Left lung (tissue), 10 donors: Measurements from ENCODE around the gene CALN1. TPM values are rescaled to one million over a fixed set of nuclear protein-coding genes. Genes with fewer than 3 reads are reported as not detected.
A peak's percentile ranks its signal among the peaks of the same experiment; 100 is the strongest.

Experiments used
- ATAC-seq: fragments of 200-7000 bp; cut with Tn5 transposase; one replicate; pipeline ENCODE4 v1.9.1; 2020; ENCODE audit warnings: moderate library complexity
- DNase-seq, 4 donors: peaks; one replicate each; pipeline ENCODE4 v3.0.0-alpha.2; 2013 to 2020
- H3K27ac ChIP-seq, 2 donors: fragments of 200-600 bp; sonication (generic) in 1 of 2; one replicate each; pipeline versions ENCODE4 v1.5.0 to v1.8.0; 2020 to 2021
- H3K27me3 ChIP-seq, 2 donors: fragments of 200-600 bp; sonication (generic) in 1 of 2; one replicate each; pipeline versions ENCODE4 v1.5.0 to v1.8.0; 2020 to 2021
- H3K36me3 ChIP-seq, 2 donors: fragments of 200-600 bp; sonication (generic) in 1 of 2; one replicate each; pipeline versions ENCODE4 v1.5.0 to v1.8.0; 2020 to 2021
- H3K4me1 ChIP-seq, 2 donors: fragments of 200-600 bp; one replicate each; pipeline ENCODE4 v1.8.0; 2021
- H3K4me3 ChIP-seq, 2 donors: fragments of 200-600 bp; sonication (generic) in 1 of 2; one replicate each; pipeline versions ENCODE4 v1.5.0 to v1.8.0; 2020 to 2021; ENCODE audit warnings: mild to moderate bottlenecking in 1 of 2
- H3K9me3 ChIP-seq, 2 donors: fragments of 200-600 bp; sonication (generic) in 1 of 2; one replicate each; pipeline versions ENCODE4 v1.5.0 to v1.8.0; 2020 to 2021
- CTCF ChIP-seq, 2 donors: fragments of 200-600 bp; sonication (generic) in 1 of 2; IDR thresholded peaks; one replicate each; pipeline versions ENCODE4 v1.5.0 to v1.8.0; 2021; ENCODE audit warnings: antibody characterized with exemption in 2 of 2
- intact Hi-C, 2 donors: fragments of 100-400 bp; cut with DNase I; formaldehyde crosslinking; loops; one replicate each; pipeline versions ENCODE4 v1.11.2 to v1.14.2; 2022
- polyA plus RNA-seq, 6 donors: library from polyadenylated mRNA; unstranded; fragments of 120-200 nt; gene quantifications; one replicate each; pipeline ENCODE4 v1.2.1, GENCODE V29; 2013; ENCODE audit not compliant: insufficient read length in 6 of 6
- total RNA-seq, 2 donors: library from RNA; stranded (reverse); fragmentation: NEBNext Ultra II Directional; extraction: Animal tissue kit (Norgen Biotek cat#: 25700); gene quantifications; one replicate each; pipeline ENCODE4 v1.2.1, GENCODE V29; 2021
- donor health status: DM: no; HTN: yes; CAD: no.
- donor health status: DM: no; HTN: no; CAD: no.

CALN1 gene
- total and polyA plus RNA-seq, 8 donors: 0.10 to 0.52 (median 0.26) TPM; not detected in 2

GRCh38 chr7:71854546-71855397 is 557.4 kb downstream of the CALN1 start:
- Histone ChIP-seq H3K4me1 (no peaks in the 10 kb centered on the region), H3K9me3 (no peaks in the 10 kb centered on the region), H3K27ac (no peak overlapping the region), H3K27me3 (no peaks in the 10 kb centered on the region), H3K36me3 (no peaks in the 10 kb centered on the region), H3K4me3 (no peak overlapping the region)
- TF ChIP-seq CTCF (IDR thresholded peaks at IDR 0.05): no peak
- DNase-seq (no peak), ATAC-seq (no peak)
- intact Hi-C loops: no loop called here

- intact Hi-C loops: no loop called here
- Histone ChIP-seq H3K4me1 (no peaks in the 10 kb centered on the region), H3K4me3 (no peak overlapping the region), H3K36me3 (no peaks in the 10 kb centered on the region), H3K27ac (no peak overlapping the region), H3K27me3 (no peaks in the 10 kb centered on the region), H3K9me3 (no peaks in the 10 kb centered on the region)
- ATAC-seq (no peak), DNase-seq (no peak)
- TF ChIP-seq CTCF (IDR thresholded peaks at IDR 0.05): no peak
These were observed 560.2 kb downstream of the CALN1 start for GRCh38 chr7:71851776-71852498.

- H3K27me3 ChIP-seq: no peaks in the 10 kb centered on the region
- no peak overlapping the region for H3K4me3 ChIP-seq
- H3K27ac ChIP-seq: no peak overlapping the region
- H3K4me1 ChIP-seq: no peaks in the 10 kb centered on the region
- H3K36me3 ChIP-seq: no peaks in the 10 kb centered on the region
- H3K9me3 ChIP-seq: no peaks in the 10 kb centered on the region
- no peak for ATAC-seq
- peak in 2 of 4 donors; percentile 11 to 24 for DNase-seq
- no peak for TF ChIP-seq CTCF (IDR thresholded peaks at IDR 0.05)
- intact Hi-C loops: no loop called here
These were observed 566.0 kb downstream of the CALN1 start for GRCh38 chr7:71846160-71846559.

DNA sequence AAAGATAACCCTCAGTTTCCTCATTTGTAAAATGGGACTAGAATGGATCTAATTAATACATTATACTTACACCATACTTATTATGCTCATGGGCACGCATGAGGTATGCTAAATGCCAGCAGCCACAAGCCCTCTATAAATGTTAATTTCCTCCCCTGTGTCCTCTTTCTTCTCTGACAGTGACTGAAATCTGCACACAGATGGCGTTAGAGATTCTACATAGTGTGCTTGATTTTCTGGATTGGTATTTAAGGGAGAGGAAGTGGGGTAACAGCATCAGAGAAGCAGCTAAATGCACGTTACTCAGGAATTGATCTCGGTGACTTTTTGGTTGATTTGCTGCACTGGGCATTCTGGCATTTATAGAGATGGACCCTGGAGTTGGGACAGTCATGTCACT is 568.5 kb downstream of the CALN1 start:
- H3K36me3 ChIP-seq: no peaks in the 10 kb centered on the region
- DNase-seq (no peak), ATAC-seq (no peak)
- H3K9me3 ChIP-seq: no peaks in the 10 kb centered on the region
- no peak overlapping the region for H3K27ac ChIP-seq
- no peaks in the 10 kb centered on the region for H3K27me3 ChIP-seq
- intact Hi-C loops: no loop called here
- no peak for TF ChIP-seq CTCF (IDR thresholded peaks at IDR 0.05)
- H3K4me1 ChIP-seq: no peaks in the 10 kb centered on the region
- H3K4me3 ChIP-seq: no peak overlapping the region

DNA sequence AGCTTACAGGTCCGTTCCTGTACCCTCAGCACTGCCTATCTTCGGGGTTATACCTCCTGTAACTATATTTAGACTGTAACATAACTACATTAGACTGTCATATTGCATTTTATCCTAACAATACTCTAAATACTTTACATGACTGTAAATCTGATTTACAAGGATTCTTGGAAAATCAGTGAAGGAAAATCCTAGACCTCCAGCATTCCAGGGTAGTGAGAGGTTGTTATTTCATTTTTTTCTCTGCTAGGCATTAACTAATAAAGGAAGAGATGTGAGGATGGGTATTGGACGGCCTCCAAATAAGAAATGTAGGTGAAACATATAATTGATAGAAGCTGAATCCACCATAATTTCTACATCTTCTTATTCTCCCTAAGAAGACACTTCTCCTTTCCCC is 569.4 kb downstream of the CALN1 start:
- DNase-seq: no peak
- Histone ChIP-seq H3K36me3 (no peaks in the 10 kb centered on the region), H3K4me3 (no peak overlapping the region), H3K9me3 (no peaks in the 10 kb centered on the region), H3K4me1 (no peaks in the 10 kb centered on the region), H3K27ac (no peak overlapping the region), H3K27me3 (no peaks in the 10 kb centered on the region)
- intact Hi-C loops: no loop called here
- no peak for TF ChIP-seq CTCF (IDR thresholded peaks at IDR 0.05)
- no peak for ATAC-seq
